ENCODE results near the gene TSPAN8. TPM values are rescaled to one million over a fixed set of nuclear protein-coding genes. Genes with fewer than 3 reads are reported as not detected.

TSPAN8 gene
- total RNA-seq, 1 experiment from 2014 or later: 0.37 TPM

Other genes starting within 250 kb of the TSPAN8 start
- 0.46 to 0.69 TPM (median 0.60 TPM) in 3 replicates for gene PTPRR, start 237.3 kb downstream of the TSPAN8 start, total RNA-seq (2021)

Data from WTC11 (cell line).